ENCODE measurements around the gene NUDT6.

NUDT6 gene

GRCh38 chr4:122865425-122865824 is 57.0 kb downstream of the NUDT6 start:
- no peak for DNase-seq (ENCODE audit: low read depth)
- no peak overlapping the region for H3K4me3 ChIP-seq (ENCODE audit: low read depth, low read length)
- TF ChIP-seq CTCF (IDR thresholded peaks at IDR 0.05; ENCODE audit: control insufficient read depth, extremely low read depth, insufficient read depth), result no peak

GRCh38 chr4:122863639-122864038 is 58.8 kb downstream of the NUDT6 start:
- DNase-seq (ENCODE audit: low read depth), result no peak
- no peak for TF ChIP-seq CTCF (IDR thresholded peaks at IDR 0.05; ENCODE audit: control insufficient read depth, extremely low read depth, insufficient read depth)
- no peak overlapping the region for H3K4me3 ChIP-seq (ENCODE audit: low read depth, low read length)

GRCh38 chr4:122861172-122861943 is 61.0 kb downstream of the NUDT6 start:
- no peak overlapping the region for H3K4me3 ChIP-seq (ENCODE audit: low read depth, low read length)
- DNase-seq (ENCODE audit: low read depth), result no peak
- TF ChIP-seq CTCF (IDR thresholded peaks at IDR 0.05; ENCODE audit: control insufficient read depth, extremely low read depth, insufficient read depth), result no peak

- no peak for TF ChIP-seq CTCF (IDR thresholded peaks at IDR 0.05; ENCODE audit: control insufficient read depth, extremely low read depth, insufficient read depth)
Observed at GRCh38 chr4:122858705-122859104, 63.7 kb downstream of the NUDT6 start.

GRCh38 chr4:122857160-122857559 is 65.2 kb downstream of the NUDT6 start:
- H3K4me3 ChIP-seq (ENCODE audit: low read depth, low read length), result no peak overlapping the region
- DNase-seq (ENCODE audit: low read depth), result no peak
- TF ChIP-seq CTCF (IDR thresholded peaks at IDR 0.05; ENCODE audit: control insufficient read depth, extremely low read depth, insufficient read depth), result no peak

More at GRCh38 chr4:122858705-122859104, 63.7 kb downstream of the NUDT6 start:
- no peak for DNase-seq (ENCODE audit: low read depth)
- no peak overlapping the region for H3K4me3 ChIP-seq (ENCODE audit: low read depth, low read length)

- no peak for TF ChIP-seq CTCF (IDR thresholded peaks at IDR 0.05; ENCODE audit: control insufficient read depth, extremely low read depth, insufficient read depth)
- DNase-seq (ENCODE audit: low read depth), result no peak
- no peak overlapping the region for H3K4me3 ChIP-seq (ENCODE audit: low read depth, low read length)
Observed at GRCh38 chr4:122855353-122855890, 67.0 kb downstream of the NUDT6 start.
